NCI-H2171 treated with DMSO at 0.1 percent for 48 hours (cell line): ENCODE results near the gene PGM3.
"Not testable (repeated sequence)": the region's sequence is repeated elsewhere in the genome, so short reads cannot be mapped to it uniquely, and the experiment has no call there.

Experiments used
- DNase-seq: peaks from one replicate; lab custom pipeline; 2025; lab: John Stamatoyannopoulos, UW

The PGM3 gene, protein sequence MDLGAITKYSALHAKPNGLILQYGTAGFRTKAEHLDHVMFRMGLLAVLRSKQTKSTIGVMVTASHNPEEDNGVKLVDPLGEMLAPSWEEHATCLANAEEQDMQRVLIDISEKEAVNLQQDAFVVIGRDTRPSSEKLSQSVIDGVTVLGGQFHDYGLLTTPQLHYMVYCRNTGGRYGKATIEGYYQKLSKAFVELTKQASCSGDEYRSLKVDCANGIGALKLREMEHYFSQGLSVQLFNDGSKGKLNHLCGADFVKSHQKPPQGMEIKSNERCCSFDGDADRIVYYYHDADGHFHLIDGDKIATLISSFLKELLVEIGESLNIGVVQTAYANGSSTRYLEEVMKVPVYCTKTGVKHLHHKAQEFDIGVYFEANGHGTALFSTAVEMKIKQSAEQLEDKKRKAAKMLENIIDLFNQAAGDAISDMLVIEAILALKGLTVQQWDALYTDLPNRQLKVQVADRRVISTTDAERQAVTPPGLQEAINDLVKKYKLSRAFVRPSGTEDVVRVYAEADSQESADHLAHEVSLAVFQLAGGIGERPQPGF

GRCh38 chr6:83192871-83193746, at the start of gene PGM3, which contains the start of gene RWDD2A:
Gene PGM3, minus strand, starts transcription at chr6:83193265. Its CDS starts 2,253 bp downstream, at chr6:83191012.
Gene RWDD2A, plus strand, starts transcription at chr6:83193357. Its CDS starts 1,095 bp downstream, at chr6:83194452.
- DNase-seq, result peak; percentile 77

DNA sequence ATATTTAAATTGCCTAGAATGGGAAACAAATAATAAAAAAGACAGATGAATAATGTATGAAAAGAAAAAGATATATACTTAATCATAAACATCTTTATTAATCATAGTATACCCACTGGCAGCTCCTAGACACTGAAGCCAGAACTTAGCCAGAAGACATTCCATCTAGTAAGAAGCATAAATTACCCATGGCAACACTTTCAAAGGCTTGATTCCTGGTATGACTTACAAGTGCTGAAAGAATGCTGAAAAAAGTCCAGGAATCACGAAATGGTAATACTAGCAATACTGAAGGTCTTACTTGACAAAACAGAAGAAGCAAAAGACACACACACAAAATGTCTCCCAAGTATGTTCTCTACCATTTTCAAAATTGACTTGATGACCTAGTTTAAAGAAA, 38.1 kb upstream of the PGM3 start:
- no peak for DNase-seq

DNA sequence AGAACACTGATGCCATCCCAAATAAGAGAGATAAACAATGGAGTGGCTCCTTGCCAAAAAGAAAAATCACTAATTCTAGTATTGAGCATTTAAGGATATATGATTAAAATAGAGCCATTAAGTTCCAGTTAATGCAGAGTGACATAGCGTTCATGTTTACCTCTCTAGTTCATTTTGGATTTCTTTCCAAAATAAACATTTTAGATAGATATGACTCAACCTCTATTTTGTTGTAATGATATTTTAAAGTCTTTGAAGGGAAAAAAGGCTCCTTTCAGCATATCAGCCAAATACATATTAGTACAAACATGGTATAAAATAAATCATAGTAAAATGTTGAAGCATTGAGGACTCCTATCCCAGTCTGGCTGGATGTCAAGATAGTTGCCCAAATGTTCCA, 33.5 kb upstream of the PGM3 start:
- no peak for DNase-seq

DNA sequence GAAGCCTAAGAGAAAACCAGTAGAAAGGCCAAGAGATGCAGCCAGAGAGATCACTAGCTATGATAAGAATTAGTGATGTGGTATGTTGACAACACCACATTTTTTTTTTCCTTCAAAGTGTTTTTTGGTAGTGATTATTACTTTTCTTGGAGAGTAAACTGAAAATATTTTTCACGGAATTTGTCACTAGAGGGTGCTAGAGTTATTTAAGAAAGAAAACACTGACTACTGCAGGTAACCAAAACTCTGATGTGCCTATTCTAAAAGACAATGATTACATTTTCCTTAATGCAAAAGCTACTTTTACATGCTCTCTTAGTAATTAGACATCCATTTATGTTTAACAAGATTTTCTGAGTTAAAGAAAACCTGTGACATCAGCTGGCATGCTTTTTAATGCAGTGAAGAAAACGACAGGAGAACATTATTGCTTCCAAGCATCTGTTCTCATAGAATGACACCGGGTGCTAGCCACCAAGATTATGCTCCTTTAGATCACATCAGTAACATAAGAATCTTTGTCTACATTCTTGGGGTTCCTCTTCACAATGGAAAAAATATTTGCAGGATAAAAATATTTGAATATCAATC, 28.9 kb upstream of the PGM3 start:
- peak; percentile 71 for DNase-seq

DNA sequence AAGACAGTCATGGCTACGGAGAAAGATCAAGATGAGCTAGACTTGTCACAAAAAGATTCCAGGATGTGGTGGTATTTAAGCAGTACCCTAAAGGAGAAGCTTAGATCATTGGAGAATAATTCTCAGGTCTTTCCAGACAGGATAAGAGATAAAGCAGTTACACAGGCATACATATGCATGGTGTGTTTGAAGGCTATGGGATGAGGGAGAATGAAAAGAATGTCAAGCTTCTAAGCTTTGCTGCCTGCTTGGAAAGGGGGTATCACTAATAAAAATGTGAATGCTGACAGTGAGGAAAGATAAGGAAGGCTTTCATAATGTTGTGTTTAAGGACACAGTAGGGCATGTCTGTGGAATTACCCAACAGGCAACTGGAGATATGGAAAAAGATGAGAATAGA, 28.2 kb upstream of the PGM3 start:
- no peak for DNase-seq

DNA sequence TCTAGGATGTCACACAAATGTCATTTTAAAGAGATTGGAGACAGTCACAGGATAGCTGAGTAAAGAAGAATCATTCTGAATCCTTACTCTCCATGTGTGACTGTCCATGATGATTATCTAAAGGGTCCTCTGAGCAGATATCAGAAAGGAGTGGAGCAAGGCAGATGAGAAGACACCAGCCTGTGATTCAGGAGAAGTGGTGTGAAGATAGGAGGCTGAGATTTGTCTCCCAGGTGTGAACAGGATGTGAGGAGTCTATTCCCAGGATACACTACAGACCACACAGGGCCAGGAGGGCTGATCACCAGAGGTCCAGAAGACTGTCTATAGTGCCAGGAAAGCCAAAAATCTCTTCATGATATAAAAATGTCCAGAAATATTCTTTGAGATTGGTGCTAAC, 27.1 kb upstream of the PGM3 start:
- DNase-seq, result no peak

DNA sequence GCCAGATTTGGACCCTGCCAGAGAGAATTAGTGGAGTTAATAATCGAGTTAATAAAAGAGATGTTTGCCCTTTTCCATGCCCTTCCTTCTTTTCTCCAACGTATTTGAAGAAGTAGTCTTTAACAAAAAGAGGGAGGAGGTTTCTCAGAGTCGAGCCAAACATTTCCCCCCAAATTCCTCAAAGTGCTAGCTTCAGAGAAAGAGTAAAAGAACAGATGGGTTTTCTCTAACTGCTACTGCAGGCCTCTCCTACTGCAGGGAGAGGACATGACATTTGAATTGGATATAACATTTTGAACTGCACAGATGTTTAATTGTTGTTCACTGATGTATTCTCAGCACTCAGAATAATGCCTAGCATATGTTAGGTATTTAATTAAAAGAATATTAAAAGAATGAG, 25.6 kb upstream of the PGM3 start:
- DNase-seq, result peak; percentile 75

- no peak for DNase-seq
Observed at GRCh38 chr6:83216806-83217205, 23.7 kb upstream of the PGM3 start.

DNA sequence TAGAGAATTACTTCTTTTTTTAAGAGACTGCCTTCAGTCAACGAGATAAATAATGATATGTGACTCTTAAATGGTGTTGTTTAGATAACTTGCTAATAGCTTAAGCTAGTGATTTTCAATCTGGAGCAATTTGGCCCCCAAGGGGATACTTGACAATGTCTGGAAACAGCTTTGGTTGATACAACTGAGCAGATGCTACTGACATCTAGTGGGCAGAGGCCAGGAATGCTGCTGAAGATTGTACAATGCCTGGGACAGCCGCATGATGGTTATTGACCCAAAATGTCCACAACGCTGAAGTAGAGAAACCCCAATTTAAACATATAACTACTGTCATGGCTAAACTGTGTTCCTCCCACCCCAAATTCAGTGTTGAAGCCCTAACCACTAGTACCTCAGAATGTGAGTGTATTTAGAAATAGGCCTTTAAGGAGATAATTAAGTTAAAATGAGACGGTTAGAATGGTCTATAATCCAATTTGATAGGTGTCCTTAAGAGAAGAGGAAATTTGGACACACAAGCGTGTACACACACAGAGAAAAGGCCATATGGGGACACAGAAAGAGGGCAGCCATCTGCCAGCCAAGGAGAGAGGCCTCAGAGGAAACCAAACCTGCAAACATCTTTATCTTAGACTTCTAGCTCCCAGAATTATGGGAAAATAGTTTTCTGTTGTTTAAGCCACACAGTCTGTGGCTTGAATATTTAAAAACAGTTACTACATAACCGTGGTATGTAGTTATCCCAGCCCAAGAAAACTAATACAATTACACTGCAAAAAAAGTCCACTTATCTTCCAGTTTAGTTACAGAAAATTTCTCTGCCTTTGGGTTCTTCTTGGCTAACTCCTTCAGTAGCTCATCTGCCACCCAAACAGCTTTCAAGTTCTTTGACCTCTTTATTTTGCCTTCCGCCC, 22.3 kb upstream of the PGM3 start:
- peak; percentile 83 for DNase-seq

GRCh38 chr6:83202031-83202430, 9.0 kb upstream of the PGM3 start:
- no peak for DNase-seq

GRCh38 chr6:83199863-83200225, 6.8 kb upstream of the PGM3 start:
- peak; percentile 32 for DNase-seq

GRCh38 chr6:83199173-83199862, 6.3 kb upstream of the PGM3 start:
- no peak for DNase-seq

- no peak for DNase-seq
Observed at GRCh38 chr6:83198486-83199172, 5.6 kb upstream of the PGM3 start.

DNA sequence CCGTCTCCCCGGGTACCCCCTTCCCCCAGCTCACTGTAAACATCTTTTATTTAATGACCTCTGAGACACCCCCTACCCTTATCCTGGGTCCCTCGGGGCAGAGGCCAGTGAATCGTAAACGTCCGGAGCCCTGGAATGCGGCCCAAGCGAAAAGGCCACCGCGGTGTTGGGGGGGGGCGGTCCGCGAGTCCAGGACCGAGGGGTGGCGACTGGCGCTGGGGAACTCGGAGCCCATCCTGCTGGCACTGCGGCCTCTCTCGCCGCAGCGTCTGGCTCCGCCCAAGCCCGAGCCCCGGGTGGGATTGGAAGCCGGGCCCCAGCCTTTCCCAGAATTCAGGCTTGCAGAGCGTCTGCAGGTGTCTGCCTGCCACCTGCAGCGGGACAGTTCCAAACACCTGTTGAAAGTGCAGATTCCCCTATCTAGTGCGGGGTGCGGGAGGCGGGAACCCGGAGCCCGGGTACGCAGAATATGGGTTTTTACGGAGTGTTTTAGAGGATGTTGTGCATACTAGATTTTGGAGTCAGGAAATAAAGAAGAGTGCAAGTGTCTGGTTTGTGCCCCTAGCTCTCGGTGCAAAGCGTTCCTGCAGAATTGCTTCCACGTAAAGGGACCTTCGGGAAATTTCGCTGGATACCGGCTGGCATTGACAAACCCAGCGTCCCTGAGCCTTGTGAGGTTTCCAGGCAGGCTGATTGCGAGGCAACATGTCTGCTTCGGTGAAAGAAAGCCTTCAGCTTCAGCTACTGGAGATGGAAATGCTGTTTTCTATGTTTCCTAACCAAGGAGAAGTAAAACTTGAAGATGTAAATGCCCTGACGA, 892 bp upstream of the PGM3 start:
- peak; percentile 35 for DNase-seq

GRCh38 chr6:83192456-83192855, 609 bp downstream of the PGM3 start:
- DNase-seq, result no peak

- not testable (repeated sequence) for DNase-seq
Observed at GRCh38 chr6:83191974-83192373, 1.1 kb downstream of the PGM3 start.

DNA sequence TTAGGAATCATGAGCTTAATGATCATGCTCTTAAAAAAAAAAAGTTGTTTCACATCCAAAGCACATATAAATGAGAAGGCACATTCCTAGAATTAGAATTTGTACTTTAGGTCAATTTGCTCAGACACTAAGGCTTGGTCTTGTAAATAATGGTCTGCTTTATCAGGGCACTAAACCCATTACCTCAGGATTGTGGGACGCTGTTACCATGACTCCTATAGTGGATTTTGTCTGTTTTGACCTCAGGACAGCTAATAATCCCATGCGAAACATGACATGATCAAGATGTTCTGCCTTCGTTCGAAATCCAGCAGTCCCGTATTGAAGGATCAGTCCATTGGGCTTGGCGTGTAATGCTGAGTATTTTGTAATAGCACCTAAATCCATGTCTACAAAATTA, 2.4 kb downstream of the PGM3 start:
- no peak for DNase-seq

GRCh38 chr6:83188501-83188900, 4.6 kb downstream of the PGM3 start:
- no peak for DNase-seq

DNA sequence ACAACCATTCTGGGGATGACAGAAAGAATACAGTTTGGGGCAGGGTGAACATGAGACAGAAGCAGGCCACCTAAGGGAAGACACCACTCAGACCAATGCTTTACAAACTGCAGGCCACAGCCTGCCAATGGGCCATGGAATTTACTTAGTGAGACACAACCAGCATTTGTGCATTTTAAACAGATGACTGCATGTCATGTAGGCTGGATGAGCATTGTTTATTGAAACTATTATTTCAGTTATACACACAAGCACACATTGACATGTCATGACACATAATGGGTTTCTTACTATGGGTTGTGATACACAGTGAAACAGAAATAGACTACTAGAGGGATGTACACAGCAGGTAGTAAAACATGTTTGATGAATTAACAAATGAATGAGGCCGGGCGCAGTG, 8.0 kb downstream of the PGM3 start:
- no peak for DNase-seq
